Measurements from ENCODE around the gene ACE.
A peak's percentile ranks its signal among the peaks of the same experiment; 100 is the strongest.
"Not testable (repeated sequence)": the region's sequence is repeated elsewhere in the genome, so short reads cannot be mapped to it uniquely, and the experiment has no call there.

Gene ACE

GRCh38 chr17:63452962-63453551, 23.8 kb upstream of the ACE start:
- CTCF ChIA-PET = interaction anchor here (0.5 to 2.4 kb wide), 4 partner anchors 10 to 1894 kb away, joined by 3 to 8 read pairs (median 4); no protein-coding TSS in a partner anchor
- DNase-seq (ENCODE audit: low spot score) = no peak
- peak overlapping the region; percentile 47 for H3K27ac ChIP-seq
- POLR2A ChIA-PET (ENCODE audit: low non-redundant PET) = no interaction called here
- TF ChIP-seq CTCF (conservative IDR thresholded peaks at IDR 0.05; ENCODE audit: low read depth) = no peak

- DNase-seq (ENCODE audit: low spot score); H3K27ac ChIP-seq; POLR2A ChIA-PET (ENCODE audit: low non-redundant PET): not testable (repeated sequence)
- CTCF ChIA-PET = interaction anchor here (0.6 to 2.4 kb wide), 2 partner anchors 24 to 572 kb away, joined by 3 to 8 read pairs; no protein-coding TSS in a partner anchor
These were observed 22.5 kb upstream of the ACE start for GRCh38 chr17:63454357-63454756.

GRCh38 chr17:63454915-63455314, 21.9 kb upstream of the ACE start:
- no peak overlapping the region; the same call in 1 of the 2 replicates for H3K27ac ChIP-seq
- no peak for DNase-seq (ENCODE audit: low spot score)
- ChIA-PET CTCF (no interaction called here), POLR2A (ENCODE audit: low non-redundant PET) (no interaction called here)
- no peak for TF ChIP-seq CTCF (conservative IDR thresholded peaks at IDR 0.05; ENCODE audit: low read depth)

- no peak for TF ChIP-seq CTCF (conservative IDR thresholded peaks at IDR 0.05; ENCODE audit: low read depth)
- no peak for DNase-seq (ENCODE audit: low spot score)
- ChIA-PET CTCF (interaction anchor here (0.6 kb wide), 1 partner anchor 23 kb away, joined by 4 read pairs; no protein-coding TSS in a partner anchor), POLR2A (ENCODE audit: low non-redundant PET) (no interaction called here)
- no peak overlapping the region for H3K27ac ChIP-seq
These were observed 21.4 kb upstream of the ACE start for GRCh38 chr17:63455417-63455816.

- no peak overlapping the region for H3K27ac ChIP-seq
- no peak for TF ChIP-seq CTCF (conservative IDR thresholded peaks at IDR 0.05; ENCODE audit: low read depth)
- DNase-seq (ENCODE audit: low spot score) = no peak
- ChIA-PET POLR2A (ENCODE audit: low non-redundant PET) (no interaction called here), CTCF (no interaction called here)
These were observed 18.4 kb upstream of the ACE start for GRCh38 chr17:63458478-63458877.

- TF ChIP-seq CTCF (conservative IDR thresholded peaks at IDR 0.05; ENCODE audit: low read depth) = no peak
- ChIA-PET POLR2A (ENCODE audit: low non-redundant PET) (no interaction called here), CTCF (interaction anchor here (0.6 to 1.4 kb wide), 3 partner anchors 20 to 34 kb away, joined by 4 to 5 read pairs (median 4); no protein-coding TSS in a partner anchor)
- no peak for DNase-seq (ENCODE audit: low spot score)
- peak overlapping the region; percentile 87 for H3K27ac ChIP-seq
These were observed 16.8 kb upstream of the ACE start for GRCh38 chr17:63460018-63460417.

GRCh38 chr17:63463771-63464170, 13.1 kb upstream of the ACE start:
- ChIA-PET POLR2A (ENCODE audit: low non-redundant PET) (no interaction called here), CTCF (interaction anchor here (1.2 kb wide), 1 partner anchor 11 kb away, joined by 3 read pairs; no protein-coding TSS in a partner anchor)

More at GRCh38 chr17:63463771-63464170, 13.1 kb upstream of the ACE start:
- no peak for TF ChIP-seq CTCF (conservative IDR thresholded peaks at IDR 0.05; ENCODE audit: low read depth)
- no peak overlapping the region for H3K27ac ChIP-seq
- no peak for DNase-seq (ENCODE audit: low spot score)
